ENCODE results near the gene KRT74. TPM values are rescaled to one million over a fixed set of nuclear protein-coding genes. Genes with fewer than 3 reads are reported as not detected.

Gene KRT74
- total RNA-seq, 1 experiment from 2014 or later, result not detected

- Histone ChIP-seq H3K9ac (ENCODE audit: low read length) (no peak overlapping the region), H3K27me3 (ENCODE audit: low read length) (0 out of 2 replicates have a peak, but pooled peaks cover 4% of the 10 kb centered on the region), H3K4me2 (ENCODE audit: low read length) (no peak overlapping the region), H3F3A (ENCODE audit: low read length, unreplicated experiment) (no peaks in the 10 kb centered on the region), H3K4me3 (ENCODE audit: low read length) (no peak overlapping the region), H3K79me2 (ENCODE audit: low read length) (no peaks in the 10 kb centered on the region), H3K36me3 (ENCODE audit: low read depth, low read length) (no peaks in the 10 kb centered on the region), H3K9me2 (replicated peaks; ENCODE audit: low read length) (no peaks in the 10 kb centered on the region), H3K9me3 (ENCODE audit: low read length) (no peaks in the 10 kb centered on the region), H3K27ac (ENCODE audit: low read length) (no peak overlapping the region), H3K4me1 (ENCODE audit: insufficient read depth, low read length) (no peaks in the 10 kb centered on the region), H4K20me1 (ENCODE audit: low read length) (no peaks in the 10 kb centered on the region), H2AFZ (ENCODE audit: low read length) (no peak overlapping the region)
- DNase-seq (no peak), ATAC-seq (no peak)
- BruUV-seq (replicated peaks), result no TSS peak
- POLR2A ChIA-PET (ENCODE audit: unreplicated experiment), result no interaction called here
- no peak for TF ChIP-seq CTCF (conservative IDR thresholded peaks at IDR 0.05; ENCODE audit: low read depth, low read length)
- TF ChIP-seq EZH2phosphoT487 (IDR thresholded peaks at IDR 0.05; ENCODE audit: borderline replicate concordance, low read length), result no peak
- TF ChIP-seq EZH2 (IDR thresholded peaks at IDR 0.05; ENCODE audit: low read length, unreplicated experiment), result no peak
- intact Hi-C loops (cut with micrococcal nuclease), result no loop called here
- CTCF ChIA-PET, result no interaction called here
Observed at GRCh38 chr12:52591521-52591920, 17.9 kb upstream of the KRT74 start.

- CTCF ChIA-PET, result no interaction called here
Observed at GRCh38 chr12:52590021-52590420, 16.4 kb upstream of the KRT74 start.

More at GRCh38 chr12:52590021-52590420, 16.4 kb upstream of the KRT74 start:
- no peak overlapping the region for H3K4me3 ChIP-seq (ENCODE audit: low read length)
- no peaks in the 10 kb centered on the region for H3K27me3 ChIP-seq (ENCODE audit: low read length)
- H3K27ac ChIP-seq (ENCODE audit: low read length), result no peak overlapping the region
- TF ChIP-seq CTCF (conservative IDR thresholded peaks at IDR 0.05; ENCODE audit: low read depth, low read length) (no peak), EZH2phosphoT487 (IDR thresholded peaks at IDR 0.05; ENCODE audit: borderline replicate concordance, low read length) (no peak), EZH2 (IDR thresholded peaks at IDR 0.05; ENCODE audit: low read length, unreplicated experiment) (no peak)
- no peaks in the 10 kb centered on the region for H3K9me2 ChIP-seq (replicated peaks; ENCODE audit: low read length)
- H3K4me2 ChIP-seq (ENCODE audit: low read length), result no peak overlapping the region
- intact Hi-C loops (cut with micrococcal nuclease), result no loop called here
- no peak overlapping the region for H3K9ac ChIP-seq (ENCODE audit: low read length)
- no peak overlapping the region for H2AFZ ChIP-seq (ENCODE audit: low read length)
- DNase-seq, result no peak
- H3K36me3 ChIP-seq (ENCODE audit: low read depth, low read length), result no peaks in the 10 kb centered on the region
- H3K9me3 ChIP-seq (ENCODE audit: low read length), result no peaks in the 10 kb centered on the region
- H4K20me1 ChIP-seq (ENCODE audit: low read length), result no peaks in the 10 kb centered on the region
- no peak for ATAC-seq
- no TSS peak for BruUV-seq (replicated peaks)
- no peaks in the 10 kb centered on the region for H3K79me2 ChIP-seq (ENCODE audit: low read length)
- POLR2A ChIA-PET (ENCODE audit: unreplicated experiment), result no interaction called here
- no peaks in the 10 kb centered on the region for H3F3A ChIP-seq (ENCODE audit: low read length, unreplicated experiment)
- H3K4me1 ChIP-seq (ENCODE audit: insufficient read depth, low read length), result no peaks in the 10 kb centered on the region

Measured in PC-3 (cell line).